GM12892 (cell line): Measurements from ENCODE around the gene ELF1.

Experiments
- POLR2A ChIP-seq: IDR thresholded peaks from 2 replicates; pipeline ENCODE4 v1.6.1; 2011; ENCODE audit warnings: low read depth, low read length, control low read depth
- POLR2AphosphoS5 ChIP-seq: IDR thresholded peaks from 2 replicates; pipeline ENCODE4 v1.6.1; 2011; ENCODE audit warnings: low read depth, low read length, control low read depth

GRCh38 chr13:40895227-40896184, 123.6 kb downstream of the ELF1 start:
- no peak for TF ChIP-seq POLR2AphosphoS5
- no peak for TF ChIP-seq POLR2A
